ENCODE data around the gene ZNF416.

- TF ChIP-seq CTCF (IDR thresholded peaks at IDR 0.05) (no peak), POLR2A (IDR thresholded peaks at IDR 0.05) (no peak)
Observed at GRCh38 chr19:57606931-57607330, 28.2 kb upstream of the ZNF416 start.
